Loucy (cell line): Measurements from ENCODE around the gene NDRG2.

Source experiments
- H2AFZ ChIP-seq: fragments of 200-600 bp; sonication (generic); 2 replicates; pipeline ENCODE4 v1.6.0; 2016; ENCODE audit warnings: antibody characterized with exemption, mild to moderate bottlenecking, low read length, moderate library complexity
- H3F3A ChIP-seq: fragments of 200-600 bp; 2 replicates; pipeline ENCODE4 v1.6.0; 2016; ENCODE audit warnings: antibody characterized with exemption, low read depth, mild to moderate bottlenecking
- H3K27me3 ChIP-seq: fragments of 200-600 bp; sonication (generic); 2 replicates; pipeline ENCODE4 v1.6.1; 2014; ENCODE audit warnings: low read length, mild to moderate bottlenecking; ENCODE audit not compliant: insufficient read depth, poor library complexity, severe bottlenecking
- H3K36me3 ChIP-seq: fragments of 200-600 bp; sonication (generic); 2 replicates; pipeline ENCODE4 v1.6.1; 2016; ENCODE audit warnings: low read length; ENCODE audit not compliant: insufficient read depth
- H3K4me1 ChIP-seq: fragments of 200-600 bp; sonication (generic); 2 replicates; pipeline ENCODE4 v1.5.1; 2014; ENCODE audit warnings: low read length, mild to moderate bottlenecking; ENCODE audit not compliant: insufficient read depth, poor library complexity, severe bottlenecking
- H3K4me2 ChIP-seq: fragments of 200-600 bp; sonication (generic); 2 replicates; pipeline ENCODE4 v1.6.0; 2014; ENCODE audit warnings: antibody characterized with exemption, low read length, low read depth, mild to moderate bottlenecking; ENCODE audit not compliant: poor library complexity, severe bottlenecking
- H3K4me3 ChIP-seq: fragments of 200-600 bp; sonication (generic); 2 replicates; pipeline ENCODE4 v1.5.1; 2014; ENCODE audit warnings: low read length, mild to moderate bottlenecking, mixed read lengths; ENCODE audit not compliant: poor library complexity, severe bottlenecking
- H3K79me2 ChIP-seq: fragments of 200-600 bp; sonication (generic); 2 replicates; pipeline ENCODE4 v1.6.1; 2014; ENCODE audit warnings: low read length; ENCODE audit not compliant: insufficient read depth
- H3K9ac ChIP-seq: fragments of 200-600 bp; sonication (generic); 2 replicates; pipeline ENCODE4 v1.6.0; 2014; ENCODE audit warnings: mild to moderate bottlenecking, low read depth, low read length, moderate library complexity; ENCODE audit not compliant: poor library complexity, severe bottlenecking
- H3K9me2 ChIP-seq: fragments of 200-600 bp; sonication (generic); replicated peaks from 2 replicates; pipeline ENCODE4 v1.6.1; 2016; ENCODE audit warnings: low read depth, low read length, mixed read lengths
- H3K9me3 ChIP-seq: fragments of 200-600 bp; sonication (generic); 2 replicates; pipeline ENCODE4 v1.6.1; 2014; ENCODE audit warnings: mild to moderate bottlenecking, antibody characterized with exemption, low read length, low read depth; ENCODE audit not compliant: insufficient read depth
- H4K20me1 ChIP-seq: fragments of 200-600 bp; sonication (generic); 2 replicates; pipeline ENCODE4 v1.6.0; 2014; ENCODE audit warnings: antibody characterized with exemption, low read length, mild to moderate bottlenecking; ENCODE audit not compliant: insufficient read depth, poor library complexity, severe bottlenecking
- EZH2phosphoT487 ChIP-seq: fragments of 200-600 bp; IDR thresholded peaks from 2 replicates; pipeline ENCODE4 v1.6.1; 2018; ENCODE audit warnings: antibody characterized with exemption, mild to moderate bottlenecking, moderate library complexity, borderline replicate concordance
- TF ChIP-seq, protein P1 (sequence below): fragments of 200-600 bp; sonication (generic); conservative IDR thresholded peaks from 2 replicates; pipeline ENCODE4 v1.5.1; 2014; ENCODE audit warnings: mild to moderate bottlenecking, antibody characterized with exemption, low read length

Gene NDRG2

DNA sequence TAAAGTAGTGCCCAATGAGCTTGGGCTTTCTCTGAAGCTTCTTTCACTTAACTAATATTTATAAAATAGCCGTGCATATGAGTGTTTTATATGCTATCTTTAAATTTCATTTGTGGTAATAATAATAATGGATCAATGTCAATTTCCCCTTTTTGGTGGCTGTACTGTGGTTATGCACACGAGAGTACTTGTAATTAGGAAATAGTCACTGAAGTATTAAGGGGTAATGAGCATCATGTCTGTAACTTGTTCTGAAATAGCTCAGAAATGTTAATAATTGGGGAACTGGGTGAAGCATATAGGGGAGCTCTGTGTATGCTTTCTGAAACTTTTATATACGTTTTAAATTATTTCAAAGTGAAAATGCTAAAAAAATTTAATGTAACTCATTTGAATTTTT, 25.7 kb upstream of the NDRG2 start:
- Histone ChIP-seq H3K79me2 (no peaks in the 10 kb centered on the region), H3K9me3 (no peaks in the 10 kb centered on the region), H3K36me3 (no peaks in the 10 kb centered on the region), H3K4me2 (no peak overlapping the region), H4K20me1 (no peaks in the 10 kb centered on the region), H3K4me3 (no peak overlapping the region), H3K9ac (no peak overlapping the region), H3K4me1 (peaks cover 13% of the 10 kb centered on the region), H3K9me2 (no peaks in the 10 kb centered on the region), H2AFZ (no peak overlapping the region), H3K27me3 (no peaks in the 10 kb centered on the region), H3F3A (no peaks in the 10 kb centered on the region)
- no peak for TF ChIP-seq EZH2phosphoT487
- TF ChIP-seq, protein P1, sequence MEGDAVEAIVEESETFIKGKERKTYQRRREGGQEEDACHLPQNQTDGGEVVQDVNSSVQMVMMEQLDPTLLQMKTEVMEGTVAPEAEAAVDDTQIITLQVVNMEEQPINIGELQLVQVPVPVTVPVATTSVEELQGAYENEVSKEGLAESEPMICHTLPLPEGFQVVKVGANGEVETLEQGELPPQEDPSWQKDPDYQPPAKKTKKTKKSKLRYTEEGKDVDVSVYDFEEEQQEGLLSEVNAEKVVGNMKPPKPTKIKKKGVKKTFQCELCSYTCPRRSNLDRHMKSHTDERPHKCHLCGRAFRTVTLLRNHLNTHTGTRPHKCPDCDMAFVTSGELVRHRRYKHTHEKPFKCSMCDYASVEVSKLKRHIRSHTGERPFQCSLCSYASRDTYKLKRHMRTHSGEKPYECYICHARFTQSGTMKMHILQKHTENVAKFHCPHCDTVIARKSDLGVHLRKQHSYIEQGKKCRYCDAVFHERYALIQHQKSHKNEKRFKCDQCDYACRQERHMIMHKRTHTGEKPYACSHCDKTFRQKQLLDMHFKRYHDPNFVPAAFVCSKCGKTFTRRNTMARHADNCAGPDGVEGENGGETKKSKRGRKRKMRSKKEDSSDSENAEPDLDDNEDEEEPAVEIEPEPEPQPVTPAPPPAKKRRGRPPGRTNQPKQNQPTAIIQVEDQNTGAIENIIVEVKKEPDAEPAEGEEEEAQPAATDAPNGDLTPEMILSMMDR, result no peak

DNA sequence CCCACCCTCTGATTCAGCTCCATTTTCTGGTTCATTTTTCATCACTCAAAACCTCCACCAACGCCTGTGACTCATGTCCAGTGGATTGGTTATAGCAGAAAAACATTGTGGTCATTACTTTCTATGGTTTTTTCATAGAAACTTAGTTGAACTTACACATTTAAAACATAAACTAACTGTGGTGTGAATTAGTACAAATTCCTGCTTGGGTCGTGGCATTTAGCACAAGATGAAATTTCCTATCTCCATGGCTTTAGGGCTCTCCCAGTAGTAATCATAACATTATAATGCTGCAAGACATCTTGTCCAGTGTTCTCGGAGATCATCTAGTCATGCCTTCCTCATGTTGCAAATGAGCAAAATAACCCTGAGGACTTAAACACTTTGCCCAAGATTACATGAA, 24.4 kb upstream of the NDRG2 start:
- H2AFZ ChIP-seq, result no peak overlapping the region
- no peak overlapping the region for H3K4me2 ChIP-seq
- H3K36me3 ChIP-seq, result no peaks in the 10 kb centered on the region
- H3K27me3 ChIP-seq, result no peaks in the 10 kb centered on the region
- peaks cover 21% of the 10 kb centered on the region for H3K4me1 ChIP-seq
- H3F3A ChIP-seq, result no peaks in the 10 kb centered on the region
- H3K79me2 ChIP-seq, result no peaks in the 10 kb centered on the region
- H3K9me3 ChIP-seq, result no peaks in the 10 kb centered on the region
- TF ChIP-seq EZH2phosphoT487, result no peak
- TF ChIP-seq, protein P1, result no peak
- no peak overlapping the region for H3K4me3 ChIP-seq
- no peaks in the 10 kb centered on the region for H3K9me2 ChIP-seq
- no peaks in the 10 kb centered on the region for H4K20me1 ChIP-seq
- no peak overlapping the region for H3K9ac ChIP-seq

DNA sequence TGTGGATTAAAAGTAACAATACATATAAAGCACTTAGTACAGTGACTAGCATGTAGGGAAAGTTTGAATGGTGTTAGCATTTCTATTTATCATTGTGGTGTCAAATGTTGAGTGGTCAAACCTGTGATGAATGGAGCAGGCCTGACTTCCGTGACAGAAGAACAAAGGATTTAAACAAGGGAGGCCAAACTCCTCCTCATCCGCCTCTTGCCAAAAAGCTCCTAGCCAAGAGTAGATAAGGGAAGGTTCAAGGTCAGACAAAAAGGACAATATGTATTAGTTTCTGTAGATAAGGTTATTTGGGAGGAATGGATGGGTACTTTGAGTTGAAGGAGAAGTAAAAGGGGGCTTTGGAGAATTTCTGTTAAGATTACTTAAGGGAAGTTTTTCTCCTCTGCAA, 23.8 kb upstream of the NDRG2 start:
- Histone ChIP-seq H3K4me2 (no peak overlapping the region), H3K9ac (no peak overlapping the region), H3K9me2 (no peaks in the 10 kb centered on the region), H3F3A (no peaks in the 10 kb centered on the region), H2AFZ (no peak overlapping the region), H3K27me3 (no peaks in the 10 kb centered on the region), H3K9me3 (no peaks in the 10 kb centered on the region), H3K36me3 (no peaks in the 10 kb centered on the region), H3K4me3 (no peak overlapping the region), H3K4me1 (peaks cover 21% of the 10 kb centered on the region), H4K20me1 (no peaks in the 10 kb centered on the region), H3K79me2 (no peaks in the 10 kb centered on the region)
- TF ChIP-seq EZH2phosphoT487, result no peak
- TF ChIP-seq, protein P1, result no peak
